A549 (cell line): ENCODE data around the gene ALPK3. TPM values are rescaled to one million over a fixed set of nuclear protein-coding genes. Genes with fewer than 3 reads are reported as not detected.

ENCODE experiments used
- ATAC-seq, 2 experiments: fragments of 200-7000 bp in 1 of 2; fragments of >200 bp in 1 of 2; cut with Nextera tagmentation in 1 of 2; cut with Tn5 transposase in 1 of 2; 3 replicates each; pipeline versions ENCODE4 v1.8.0 to v1.9.1; 2018 to 2020; ENCODE audit warnings: mild to moderate bottlenecking in 1 of 2, moderate library complexity in 1 of 2
- CTCF ChIA-PET: fragments of 300-600 bp; sonication (Branson Sonifier 250); formaldehyde crosslinking; extraction: SDS; loops from one replicate; lab custom pipeline; 2021; ENCODE audit warnings: antibody characterized with exemption, inconsistent platforms; lab: Yijun Ruan, JAX
- POLR2A ChIA-PET: fragments of 350-600 bp; formaldehyde crosslinking; extraction: SDS; loops from one replicate; lab custom pipeline; 2021; ENCODE audit warnings: antibody characterized with exemption, inconsistent platforms; lab: Yijun Ruan, JAX
- DNase-seq, 2 experiments: peaks; one replicate each; pipeline versions ENCODE4 v3.0.0 to v3.0.0-alpha.2; 2011 to 2016; ENCODE audit warnings: low read depth in 1 of 2, low spot score in 1 of 2
- FAIRE-seq: peaks from 2 replicates; lab custom pipeline; 2011; peaks lifted over from hg19 to GRCh38; lab: Jason Lieb, UNC
- H3K27ac ChIP-seq, 2 experiments: fragments of >200 bp; sonication (Bioruptor Twin); formaldehyde crosslinking; 3 replicates each; pipeline ENCODE4 v1.5.1; 2016 to 2017
- H3K4me1 ChIP-seq: fragments of >200 bp; sonication (Bioruptor Twin); formaldehyde crosslinking; 3 replicates; pipeline ENCODE4 v1.6.1; 2016
- H3K4me2 ChIP-seq: fragments of >200 bp; sonication (Bioruptor Twin); formaldehyde crosslinking; 3 replicates; pipeline ENCODE4 v1.6.1; 2016
- H3K4me3 ChIP-seq: fragments of >200 bp; sonication (Bioruptor Twin); formaldehyde crosslinking; 3 replicates; pipeline ENCODE4 v1.5.1; 2016
- H3K9me3 ChIP-seq: fragments of >200 bp; sonication (Bioruptor Twin); formaldehyde crosslinking; 3 replicates; pipeline ENCODE4 v1.6.1; 2016
- BHLHE40 ChIP-seq: IDR thresholded peaks from 2 replicates; pipeline ENCODE4 v1.6.1; 2012; ENCODE audit warnings: low read depth, low read length, inconsistent platforms
- CHD2 ChIP-seq: fragments of 150-350 bp; IDR thresholded peaks from 2 replicates; pipeline ENCODE4 v1.6.1; 2014; ENCODE audit warnings: low read length; ENCODE audit not compliant: partially characterized antibody
- CHD4 ChIP-seq: fragments of 200-600 bp; sonication (generic); IDR thresholded peaks from 2 replicates; pipeline ENCODE4 v1.6.1; 2016; ENCODE audit warnings: antibody characterized with exemption, mild to moderate bottlenecking, borderline replicate concordance
- FOSL2 ChIP-seq, 2 experiments: fragments of 450-650 bp in 1 of 2; fragments of >200 bp in 1 of 2; sonication (Bioruptor Twin) in 1 of 2; formaldehyde crosslinking; IDR thresholded peaks; 2 replicates each; pipeline versions ENCODE4 v1.5.0 to v1.6.1; 2016 to 2020; ENCODE audit warnings: mild to moderate bottlenecking in 1 of 2, moderate library complexity in 1 of 2
- HEYL ChIP-seq: fragments of 250-450 bp; sonication (Bioruptor Pico); IDR thresholded peaks from 2 replicates; pipeline ENCODE4 v1.8.0; 2021; ENCODE audit warnings: mild to moderate bottlenecking, moderate library complexity
- HOXB5 ChIP-seq: fragments of 250-450 bp; sonication (Bioruptor Pico); IDR thresholded peaks from 2 replicates; pipeline ENCODE4 v1.5.0; 2020; ENCODE audit warnings: mild to moderate bottlenecking, moderate library complexity
- JUNB ChIP-seq: fragments of >200 bp; sonication (Bioruptor Twin); formaldehyde crosslinking; IDR thresholded peaks from 2 replicates; pipeline ENCODE4 v1.6.1; 2016
- KDM5A ChIP-seq: fragments of 200-600 bp; sonication (generic); IDR thresholded peaks from 2 replicates; pipeline ENCODE4 v1.6.1; 2016; ENCODE audit warnings: antibody characterized with exemption, mild to moderate bottlenecking
- MYC ChIP-seq: IDR thresholded peaks from 2 replicates; pipeline ENCODE4 v1.6.1; 2012; ENCODE audit warnings: mild to moderate bottlenecking, inconsistent platforms, low read length, improper control_type of control experiment, borderline replicate concordance
- PHF8 ChIP-seq: fragments of 200-600 bp; sonication (generic); IDR thresholded peaks from 2 replicates; pipeline ENCODE4 v1.6.1; 2016; ENCODE audit warnings: low read depth, mild to moderate bottlenecking, antibody characterized with exemption, moderate library complexity, borderline replicate concordance
- POLR2A ChIP-seq: IDR thresholded peaks from 2 replicates; pipeline ENCODE4 v1.6.1; 2012; ENCODE audit warnings: mild to moderate bottlenecking, low read length
- SMC3 ChIP-seq: fragments of >200 bp; sonication (Bioruptor Twin); formaldehyde crosslinking; IDR thresholded peaks from 3 replicates; pipeline ENCODE4 v1.6.1; 2018; ENCODE audit warnings: inconsistent platforms
- ZNF302 ChIP-seq: fragments of 250-450 bp; sonication (Bioruptor Pico); IDR thresholded peaks from 2 replicates; pipeline ENCODE4 v1.9.0; 2021; ENCODE audit warnings: inconsistent platforms, mild to moderate bottlenecking, moderate library complexity
- WGBS: methylation state at CpG from one replicate; pipeline ENCODE4 v1.1.6; 2017; ENCODE audit errors: missing lambda C conversion rate; 5-methylcytosine and 5-hydroxymethylcytosine counted together
- polyA plus RNA-seq, 4 experiments: library from polyadenylated mRNA; depleted of rRNA in 3 of 4; stranded (reverse); fragments of >200 nt; fragmentation: RNase III in 1 of 4; extraction: RNeasy Plus Mini Kit Qiagen cat#74134 plus additional on column Dnase treatment in 1 of 4; gene quantifications; 2 replicates in 3 of 4; 3 replicates in 1 of 4; pipeline ENCODE4 v1.2.3, GENCODE V29; 2011 to 2017
- TF ChIP-seq, protein P1 (sequence below): fragments of 200-600 bp; sonication (generic); IDR thresholded peaks from 2 replicates; pipeline ENCODE4 v1.6.1; 2016; ENCODE audit warnings: antibody characterized with exemption, mild to moderate bottlenecking, moderate library complexity
- TF ChIP-seq, protein P2 (sequence below): fragments of 150-350 bp; IDR thresholded peaks from 2 replicates; pipeline ENCODE4 v1.6.1; 2014; ENCODE audit warnings: low read depth, mild to moderate bottlenecking, low read length
- TF ChIP-seq, protein P3 (sequence below): fragments of >200 bp; sonication (Bioruptor Twin); formaldehyde crosslinking; IDR thresholded peaks from 3 replicates; pipeline ENCODE4 v1.5.1; 2016
- TF ChIP-seq, protein P4 (sequence below): IDR thresholded peaks from 2 replicates; pipeline ENCODE4 v1.6.1; 2012

Gene ALPK3
- polyA plus RNA-seq, 2 of the 4 experiments (the other 2 are of a cell fraction) = 0.26 to 0.30 TPM

GRCh38 chr15:84885801-84886200, 68.6 kb downstream of the ALPK3 start:
- 92% methylated on average over 7 of the region's 7 CpGs for WGBS
- Histone ChIP-seq H3K27ac (peak overlapping the region in 1 of 2 experiments; percentile 9; a peak in 1 of 6 replicates), H3K4me3 (no peak overlapping the region), H3K4me2 (no peak overlapping the region), H3K4me1 (no peaks in the 10 kb centered on the region; the same call in 2 of the 3 replicates), H3K9me3 (no peaks in the 10 kb centered on the region)
- ChIA-PET POLR2A (no interaction called here), CTCF (interaction anchor here (0.7 to 1.8 kb wide), 2 partner anchors 11 to 595 kb away, joined by 4 to 6 read pairs; no protein-coding TSS in a partner anchor)
- TF ChIP-seq BHLHE40 (no peak), ZNF302 (CRISPR knock-in tag) (no peak), HOXB5 (CRISPR knock-in tag) (no peak)
- TF ChIP-seq, protein P1, sequence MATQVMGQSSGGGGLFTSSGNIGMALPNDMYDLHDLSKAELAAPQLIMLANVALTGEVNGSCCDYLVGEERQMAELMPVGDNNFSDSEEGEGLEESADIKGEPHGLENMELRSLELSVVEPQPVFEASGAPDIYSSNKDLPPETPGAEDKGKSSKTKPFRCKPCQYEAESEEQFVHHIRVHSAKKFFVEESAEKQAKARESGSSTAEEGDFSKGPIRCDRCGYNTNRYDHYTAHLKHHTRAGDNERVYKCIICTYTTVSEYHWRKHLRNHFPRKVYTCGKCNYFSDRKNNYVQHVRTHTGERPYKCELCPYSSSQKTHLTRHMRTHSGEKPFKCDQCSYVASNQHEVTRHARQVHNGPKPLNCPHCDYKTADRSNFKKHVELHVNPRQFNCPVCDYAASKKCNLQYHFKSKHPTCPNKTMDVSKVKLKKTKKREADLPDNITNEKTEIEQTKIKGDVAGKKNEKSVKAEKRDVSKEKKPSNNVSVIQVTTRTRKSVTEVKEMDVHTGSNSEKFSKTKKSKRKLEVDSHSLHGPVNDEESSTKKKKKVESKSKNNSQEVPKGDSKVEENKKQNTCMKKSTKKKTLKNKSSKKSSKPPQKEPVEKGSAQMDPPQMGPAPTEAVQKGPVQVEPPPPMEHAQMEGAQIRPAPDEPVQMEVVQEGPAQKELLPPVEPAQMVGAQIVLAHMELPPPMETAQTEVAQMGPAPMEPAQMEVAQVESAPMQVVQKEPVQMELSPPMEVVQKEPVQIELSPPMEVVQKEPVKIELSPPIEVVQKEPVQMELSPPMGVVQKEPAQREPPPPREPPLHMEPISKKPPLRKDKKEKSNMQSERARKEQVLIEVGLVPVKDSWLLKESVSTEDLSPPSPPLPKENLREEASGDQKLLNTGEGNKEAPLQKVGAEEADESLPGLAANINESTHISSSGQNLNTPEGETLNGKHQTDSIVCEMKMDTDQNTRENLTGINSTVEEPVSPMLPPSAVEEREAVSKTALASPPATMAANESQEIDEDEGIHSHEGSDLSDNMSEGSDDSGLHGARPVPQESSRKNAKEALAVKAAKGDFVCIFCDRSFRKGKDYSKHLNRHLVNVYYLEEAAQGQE = no peak
- TF ChIP-seq, protein P2, sequence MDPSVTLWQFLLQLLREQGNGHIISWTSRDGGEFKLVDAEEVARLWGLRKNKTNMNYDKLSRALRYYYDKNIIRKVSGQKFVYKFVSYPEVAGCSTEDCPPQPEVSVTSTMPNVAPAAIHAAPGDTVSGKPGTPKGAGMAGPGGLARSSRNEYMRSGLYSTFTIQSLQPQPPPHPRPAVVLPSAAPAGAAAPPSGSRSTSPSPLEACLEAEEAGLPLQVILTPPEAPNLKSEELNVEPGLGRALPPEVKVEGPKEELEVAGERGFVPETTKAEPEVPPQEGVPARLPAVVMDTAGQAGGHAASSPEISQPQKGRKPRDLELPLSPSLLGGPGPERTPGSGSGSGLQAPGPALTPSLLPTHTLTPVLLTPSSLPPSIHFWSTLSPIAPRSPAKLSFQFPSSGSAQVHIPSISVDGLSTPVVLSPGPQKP = no peak
- no peak for DNase-seq
- ATAC-seq = no peak
- peak; percentile 46 for FAIRE-seq

GRCh38 chr15:84886211-84886983, 69.2 kb downstream of the ALPK3 start:
- CTCF ChIA-PET = interaction anchor here (1.2 to 1.8 kb wide), 3 partner anchors 12 to 232 kb away, joined by 3 to 8 read pairs (median 6); partner anchors contain the start of gene WDR73
- H3K9me3 ChIP-seq = no peaks in the 10 kb centered on the region
- 88% methylated on average over 14 of the region's 14 CpGs for WGBS
- H3K4me1 ChIP-seq = no peaks in the 10 kb centered on the region; the same call in 2 of the 3 replicates
- POLR2A ChIA-PET = no interaction called here
- no peak overlapping the region for H3K4me3 ChIP-seq
- H3K27ac ChIP-seq = peak overlapping the region in 1 of 2 experiments; percentile 9; a peak in 1 of 6 replicates
- ATAC-seq (peak in 1 of 2 experiments; percentile 11; a peak in 1 of 6 replicates), FAIRE-seq (no peak), DNase-seq (no peak)
- no peak for TF ChIP-seq MYC
- no peak for TF ChIP-seq SMC3
- TF ChIP-seq, protein P2 = no peak
- H3K4me2 ChIP-seq = no peak overlapping the region

DNA sequence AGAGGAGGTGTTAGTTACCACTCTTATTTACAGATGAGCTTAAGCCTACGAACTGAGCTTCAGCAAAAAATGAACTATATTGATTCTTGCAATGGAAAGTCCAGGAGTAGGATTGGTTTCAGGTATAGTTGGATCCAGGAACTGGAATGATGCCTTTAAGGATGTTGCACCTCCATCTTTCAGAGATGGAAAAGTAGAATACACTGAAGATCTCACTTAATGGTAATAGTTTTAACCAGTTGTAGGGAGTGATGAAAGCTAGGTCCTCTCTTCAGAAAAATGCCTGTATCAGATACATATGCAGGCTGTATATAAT, 69.8 kb downstream of the ALPK3 start:
- FAIRE-seq (no peak), DNase-seq (no peak), ATAC-seq (no peak)
- WGBS = 55% methylated on average over 1 of the region's 1 CpG
- POLR2A ChIA-PET = no interaction called here
- no peak overlapping the region for H3K4me3 ChIP-seq
- no peak overlapping the region for H3K27ac ChIP-seq
- no peak overlapping the region for H3K4me2 ChIP-seq
- H3K4me1 ChIP-seq = no peaks in the 10 kb centered on the region; the same call in 2 of the 3 replicates
- no peaks in the 10 kb centered on the region for H3K9me3 ChIP-seq
- CTCF ChIA-PET = interaction anchor here (0.6 to 1.8 kb wide), 5 partner anchors 12 to 233 kb away, joined by 3 to 8 read pairs (median 3); partner anchors contain the start of gene WDR73
- TF ChIP-seq FOSL2 (IDR thresholded peaks at IDR 0.05) (no peak), FOSL2 (CRISPR knock-in tag; IDR thresholded peaks at IDR 0.05) (no peak), ZNF302 (CRISPR knock-in tag) (no peak), BHLHE40 (no peak), POLR2A (no peak), HEYL (CRISPR knock-in tag) (no peak), CHD4 (no peak), CHD2 (no peak), PHF8 (no peak), KDM5A (no peak), JUNB (no peak)
- TF ChIP-seq, protein P3, sequence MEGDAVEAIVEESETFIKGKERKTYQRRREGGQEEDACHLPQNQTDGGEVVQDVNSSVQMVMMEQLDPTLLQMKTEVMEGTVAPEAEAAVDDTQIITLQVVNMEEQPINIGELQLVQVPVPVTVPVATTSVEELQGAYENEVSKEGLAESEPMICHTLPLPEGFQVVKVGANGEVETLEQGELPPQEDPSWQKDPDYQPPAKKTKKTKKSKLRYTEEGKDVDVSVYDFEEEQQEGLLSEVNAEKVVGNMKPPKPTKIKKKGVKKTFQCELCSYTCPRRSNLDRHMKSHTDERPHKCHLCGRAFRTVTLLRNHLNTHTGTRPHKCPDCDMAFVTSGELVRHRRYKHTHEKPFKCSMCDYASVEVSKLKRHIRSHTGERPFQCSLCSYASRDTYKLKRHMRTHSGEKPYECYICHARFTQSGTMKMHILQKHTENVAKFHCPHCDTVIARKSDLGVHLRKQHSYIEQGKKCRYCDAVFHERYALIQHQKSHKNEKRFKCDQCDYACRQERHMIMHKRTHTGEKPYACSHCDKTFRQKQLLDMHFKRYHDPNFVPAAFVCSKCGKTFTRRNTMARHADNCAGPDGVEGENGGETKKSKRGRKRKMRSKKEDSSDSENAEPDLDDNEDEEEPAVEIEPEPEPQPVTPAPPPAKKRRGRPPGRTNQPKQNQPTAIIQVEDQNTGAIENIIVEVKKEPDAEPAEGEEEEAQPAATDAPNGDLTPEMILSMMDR = no peak
- TF ChIP-seq, protein P1 = no peak
- TF ChIP-seq, protein P4, sequence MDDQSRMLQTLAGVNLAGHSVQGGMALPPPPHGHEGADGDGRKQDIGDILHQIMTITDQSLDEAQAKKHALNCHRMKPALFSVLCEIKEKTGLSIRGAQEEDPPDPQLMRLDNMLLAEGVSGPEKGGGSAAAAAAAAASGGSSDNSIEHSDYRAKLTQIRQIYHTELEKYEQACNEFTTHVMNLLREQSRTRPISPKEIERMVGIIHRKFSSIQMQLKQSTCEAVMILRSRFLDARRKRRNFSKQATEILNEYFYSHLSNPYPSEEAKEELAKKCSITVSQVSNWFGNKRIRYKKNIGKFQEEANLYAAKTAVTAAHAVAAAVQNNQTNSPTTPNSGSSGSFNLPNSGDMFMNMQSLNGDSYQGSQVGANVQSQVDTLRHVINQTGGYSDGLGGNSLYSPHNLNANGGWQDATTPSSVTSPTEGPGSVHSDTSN = no peak
